Measurements from ENCODE around the gene FXYD6. TPM values are rescaled to one million over a fixed set of nuclear protein-coding genes. Genes with fewer than 3 reads are reported as not detected.

Gene FXYD6
- polyA plus RNA-seq, 3 donors = 124 to 140 (median 129) TPM

- no peak for DNase-seq (ENCODE audit: low read depth in 3 of 3, low spot score in 2 of 3)
These were observed 79.5 kb downstream of the FXYD6 start, which contains the start of gene DSCAML1 for GRCh38 chr11:117796872-117797529. Gene DSCAML1 (minus strand): TSS chr11:117797216. CDS start chr11:117797079, 137 bp downstream.

GRCh38 chr11:117796456-117796871 lies 80.0 kb downstream of the FXYD6 start:
- DNase-seq (ENCODE audit: low read depth in 3 of 3, low spot score in 2 of 3) = no peak

GRCh38 chr11:117795638-117796455 lies 80.6 kb downstream of the FXYD6 start:
- no peak for DNase-seq (ENCODE audit: low read depth in 3 of 3, low spot score in 2 of 3)

GRCh38 chr11:117794772-117795629 lies 81.5 kb downstream of the FXYD6 start:
- DNase-seq (ENCODE audit: low read depth in 3 of 3, low spot score in 2 of 3) = no peak

GRCh38 chr11:117794135-117794534 lies 82.3 kb downstream of the FXYD6 start:
- DNase-seq (ENCODE audit: low read depth in 3 of 3, low spot score in 2 of 3) = no peak

- no peak for DNase-seq (ENCODE audit: low read depth in 3 of 3, low spot score in 2 of 3)
These were observed 82.9 kb downstream of the FXYD6 start for GRCh38 chr11:117793583-117793982.

GRCh38 chr11:117792992-117793391 lies 83.5 kb downstream of the FXYD6 start:
- no peak for DNase-seq (ENCODE audit: low read depth in 3 of 3, low spot score in 2 of 3)

- no peak for DNase-seq (ENCODE audit: low read depth in 3 of 3, low spot score in 2 of 3)
These were observed 84.2 kb downstream of the FXYD6 start for GRCh38 chr11:117792241-117792640.

- no peak for DNase-seq (ENCODE audit: low read depth in 3 of 3, low spot score in 2 of 3)
These were observed 86.2 kb downstream of the FXYD6 start for GRCh38 chr11:117790279-117790678.

- no peak for DNase-seq (ENCODE audit: low read depth in 3 of 3, low spot score in 2 of 3)
These were observed 87.2 kb downstream of the FXYD6 start for GRCh38 chr11:117789241-117789640.

Other genes starting within 250 kb of the FXYD6 start
- gene DSCAML1, start 79.4 kb downstream of the FXYD6 start, polyA plus RNA-seq (ENCODE audit: insufficient read length in 3 of 3) = 1 to 10 TPM; 1.6 to 2.3 (median 1.6) TPM
- 100 to 1,000 TPM; 412 to 491 (median 457) TPM for gene FXYD2, start 51.9 kb downstream of the FXYD6 start, polyA plus RNA-seq (ENCODE audit: insufficient read length in 3 of 3)
- under 1 TPM; 0.36 to 0.60 (median 0.48) TPM for gene TMPRSS13, start 52.7 kb upstream of the FXYD6 start, polyA plus RNA-seq (ENCODE audit: insufficient read length in 3 of 3)
- 1 to 10 TPM; 2.2 to 2.7 (median 2.4) TPM for gene IL10RA, start 109.7 kb upstream of the FXYD6 start, polyA plus RNA-seq (ENCODE audit: insufficient read length in 3 of 3)
- 10 to 100 TPM; 27.4 to 39.8 (median 27.6) TPM for gene TMPRSS4, start 200.4 kb upstream of the FXYD6 start, polyA plus RNA-seq (ENCODE audit: insufficient read length in 3 of 3)
- under 1 TPM; 0.10 to 0.19 (median 0.15) TPM for gene SMIM35, start 210.3 kb upstream of the FXYD6 start, polyA plus RNA-seq (ENCODE audit: insufficient read length in 3 of 3)